ENCODE measurements around the gene PECR.
"Not testable (repeated sequence)": the region's sequence is repeated elsewhere in the genome, so short reads cannot be mapped to it uniquely, and the experiment has no call there.

PECR gene

GRCh38 chr2:215998636-215999035, 83.0 kb downstream of the PECR start:
- DNase-seq, result no peak

- no peak for DNase-seq
Observed at GRCh38 chr2:215997219-215997618, 84.4 kb downstream of the PECR start.

- no peak for DNase-seq
Observed at GRCh38 chr2:215994911-215995310, 86.7 kb downstream of the PECR start.

GRCh38 chr2:215988556-215989207, 92.9 kb downstream of the PECR start:
- not testable (repeated sequence) for DNase-seq

Data from CD4-positive, alpha-beta T cell treated with Interferon gamma for 1 hour (primary cell).